Mucosa of gallbladder (tissue), 1 donor: ENCODE data around the gene ATOH8. TPM values are rescaled to one million over a fixed set of nuclear protein-coding genes. Genes with fewer than 3 reads are reported as not detected.

Source experiments
- DNase-seq: peaks from one replicate; pipeline ENCODE4 v3.0.0-alpha.2; 2020; ENCODE audit warnings: low spot score
- total RNA-seq: library from RNA; stranded (reverse); gene quantifications from one replicate; pipeline ENCODE4 v1.2.1, GENCODE V29; 2021
- donor health status: DM: no; HTN: no; CAD: no.

ATOH8 gene
- total RNA-seq, 1 donor from 2014 or later = 9.0 TPM

DNA sequence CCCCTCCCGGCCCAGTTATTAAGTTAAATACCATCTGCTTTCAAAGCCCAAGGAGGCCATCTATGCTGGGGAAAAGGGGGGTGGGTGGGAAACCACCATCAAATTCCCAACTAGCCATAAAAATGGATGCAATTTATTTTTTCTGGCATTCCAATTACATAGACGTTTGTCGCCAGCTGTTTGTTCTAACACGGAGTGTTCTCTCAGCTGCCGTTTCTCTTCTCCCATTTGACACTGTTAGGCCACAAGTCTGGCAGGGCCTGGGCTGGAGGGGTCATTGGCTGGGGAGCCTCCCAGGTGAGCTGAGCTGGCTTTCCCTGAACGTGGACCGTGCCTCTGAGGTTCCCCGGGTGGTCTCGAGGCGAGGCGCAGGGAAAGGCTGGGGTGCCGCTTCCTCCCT is 16.6 kb downstream of the ATOH8 start:
- no peak for DNase-seq

DNA sequence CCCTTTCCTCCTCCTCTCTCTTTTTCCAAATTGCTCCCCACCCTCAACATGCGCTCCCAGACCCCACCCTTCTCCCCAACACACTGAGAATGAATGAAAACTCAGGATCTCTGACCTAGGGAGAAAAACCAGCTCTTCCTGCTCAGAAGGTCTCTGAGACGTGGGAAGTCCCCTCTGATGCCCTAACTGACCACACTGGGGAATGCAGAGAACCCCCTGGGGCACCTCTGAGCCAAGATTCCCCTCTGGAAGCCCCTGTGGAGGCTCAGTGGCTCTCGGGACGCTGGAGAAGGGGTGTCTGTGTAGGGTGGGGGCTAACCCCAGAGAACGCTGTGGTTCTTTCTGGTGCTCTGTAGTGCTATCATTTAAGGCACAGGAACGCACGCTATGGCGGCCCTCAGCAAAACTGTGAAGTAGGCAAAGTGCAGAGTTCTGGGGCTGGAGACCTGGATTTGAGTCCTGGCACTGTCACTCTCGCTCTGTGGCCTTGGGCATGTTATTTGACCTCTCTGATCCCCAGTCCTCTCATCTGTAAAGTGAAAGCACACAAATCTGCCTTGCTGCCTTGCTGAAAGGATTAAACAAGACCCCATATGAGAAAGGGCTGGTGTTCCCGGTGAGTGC is 17.1 kb downstream of the ATOH8 start:
- DNase-seq = no peak

DNA sequence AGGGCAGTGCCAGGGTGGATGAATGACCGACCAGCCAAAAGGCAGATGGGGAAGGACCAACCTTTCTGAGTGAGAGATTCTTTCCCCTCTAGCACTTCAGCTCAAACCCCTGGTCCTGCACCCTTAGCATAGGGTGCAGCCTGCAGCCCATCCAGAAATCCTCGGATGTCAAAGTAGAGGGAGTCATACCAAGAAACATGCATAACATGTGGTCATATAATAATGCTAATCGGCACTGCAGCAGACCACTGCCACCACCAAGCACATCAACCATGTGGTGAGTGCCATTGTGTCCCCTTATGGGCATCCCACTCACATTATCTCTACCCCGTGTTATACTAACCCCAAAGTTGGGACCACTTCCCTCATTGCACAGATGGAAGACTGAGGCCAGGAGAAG is 17.7 kb downstream of the ATOH8 start:
- DNase-seq = no peak

DNA sequence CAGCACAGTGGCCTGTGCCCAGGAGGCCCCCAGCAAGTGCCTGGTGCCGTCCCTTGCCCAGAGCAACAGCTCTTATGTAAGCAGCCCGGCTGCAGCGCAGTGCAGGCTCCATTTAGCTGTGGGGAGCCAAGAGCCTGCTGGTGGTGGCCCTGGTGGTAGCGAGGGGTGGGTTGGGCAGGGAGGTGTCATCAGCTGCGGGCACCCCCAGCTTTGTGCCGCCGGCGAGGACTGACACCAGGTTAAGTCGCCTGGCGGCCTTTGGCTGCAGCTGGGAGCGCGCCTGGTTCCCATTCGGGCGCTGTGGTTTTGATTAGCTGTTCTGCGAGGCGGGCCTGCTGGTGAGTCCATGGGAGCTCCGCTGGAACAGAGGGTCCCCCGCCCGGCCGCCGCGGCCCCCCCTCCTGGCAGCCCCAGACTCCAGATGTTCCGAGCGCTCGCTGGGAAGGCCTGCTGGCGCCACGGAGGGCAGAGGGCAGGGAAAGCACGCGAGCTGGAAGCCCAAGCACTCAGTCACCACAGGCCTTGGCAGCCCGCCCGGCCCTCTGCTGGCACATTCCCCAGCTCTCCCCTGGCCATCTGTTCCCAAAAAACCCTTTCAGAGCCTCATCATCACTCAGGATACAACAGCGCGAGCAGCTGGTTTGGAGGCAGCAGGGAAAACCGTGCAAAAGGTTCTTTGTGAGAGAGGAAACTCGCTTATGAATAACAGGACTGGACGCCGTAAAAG is 18.4 kb downstream of the ATOH8 start:
- DNase-seq = peak; percentile 95

DNA sequence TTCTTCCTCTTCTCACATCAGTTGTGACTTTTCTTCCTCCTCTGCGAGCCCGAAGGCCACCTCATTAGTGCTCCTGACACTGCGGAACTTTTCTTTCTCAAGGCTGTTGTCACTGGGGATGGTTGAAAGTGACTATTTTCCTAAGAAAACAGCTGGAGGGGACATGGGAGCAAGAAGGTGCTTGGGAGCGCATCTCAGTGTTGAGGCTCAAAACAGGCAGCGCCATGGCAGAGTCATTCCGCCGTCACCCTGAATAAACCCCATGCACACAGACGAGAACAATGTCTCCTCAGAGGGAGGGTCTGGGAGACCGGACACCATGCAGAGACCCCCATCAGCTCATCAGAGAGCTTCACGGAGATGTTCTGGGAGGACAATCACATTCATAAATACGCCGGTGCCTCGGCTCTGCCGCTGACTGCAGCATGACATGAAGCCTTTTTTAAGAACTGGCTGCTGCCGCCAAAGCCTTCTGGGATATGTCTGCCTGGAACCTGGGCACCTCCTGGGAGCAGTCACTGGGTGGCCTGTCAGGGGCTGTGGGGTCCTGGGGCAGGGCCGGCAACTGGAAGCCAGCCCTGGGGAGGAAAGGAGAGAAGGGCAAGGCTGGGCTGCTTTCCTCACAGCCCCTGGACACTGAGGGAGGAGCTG is 19.2 kb downstream of the ATOH8 start:
- no peak for DNase-seq

DNA sequence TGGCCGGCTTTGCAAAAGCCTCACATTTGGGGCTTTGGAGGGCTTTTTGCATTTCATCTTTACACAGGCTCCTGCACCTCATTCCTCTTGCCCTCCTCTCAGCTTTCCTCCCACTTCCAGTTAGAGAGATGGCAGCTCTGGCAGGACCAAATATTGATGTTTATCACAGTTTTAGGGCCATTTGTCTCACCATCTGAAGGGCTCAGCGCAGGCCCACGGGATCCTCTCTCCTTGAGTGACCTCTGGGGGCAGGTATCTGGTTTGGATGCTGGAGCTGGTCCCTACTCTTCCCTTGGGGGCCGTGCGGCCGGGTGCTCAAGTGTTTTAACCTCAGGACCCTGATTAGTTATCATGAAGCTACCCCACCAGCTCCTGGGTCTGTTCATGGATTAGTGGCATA is 19.9 kb downstream of the ATOH8 start:
- DNase-seq = no peak

DNA sequence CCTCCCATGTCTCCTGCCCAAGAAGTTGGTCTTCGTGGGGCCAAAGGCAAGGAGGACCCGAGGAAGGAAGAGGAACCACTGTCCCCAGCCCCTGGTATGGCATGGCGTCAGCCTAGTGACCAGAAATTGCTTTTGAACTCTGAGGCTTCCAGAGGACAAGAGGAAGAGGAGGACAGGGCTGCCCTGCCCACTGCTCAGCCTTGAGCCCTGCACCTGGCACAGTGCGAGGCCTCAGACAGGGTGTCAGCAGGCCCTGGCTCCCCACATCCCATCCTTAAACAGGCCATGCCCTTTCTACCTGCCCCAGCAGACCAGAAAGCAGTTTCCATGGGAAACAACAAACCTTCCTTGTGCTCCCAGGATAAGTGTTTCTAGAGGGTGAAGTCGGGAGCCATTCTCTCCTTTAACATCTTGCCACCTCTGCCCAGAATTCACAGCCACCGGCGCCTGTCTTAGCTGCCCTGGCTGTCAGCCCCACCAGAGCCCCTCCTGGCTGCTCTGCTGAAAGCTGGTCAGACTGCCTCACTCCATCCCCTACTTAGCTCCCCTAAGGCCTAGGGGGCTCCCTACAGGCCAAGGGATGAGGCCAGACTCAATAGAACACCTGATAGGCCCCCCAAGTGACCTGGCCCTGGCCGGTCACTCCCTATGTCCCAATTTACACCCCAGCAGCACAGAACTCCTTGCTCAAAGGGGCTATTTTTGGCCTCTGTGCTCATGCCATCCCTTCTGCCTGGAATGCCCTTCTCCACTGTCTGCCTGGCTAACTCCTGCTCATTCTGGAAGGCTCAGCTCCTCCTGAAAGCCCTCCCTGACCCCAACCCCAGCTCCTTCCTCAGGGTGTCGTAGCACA is 20.6 kb downstream of the ATOH8 start:
- DNase-seq = no peak

DNA sequence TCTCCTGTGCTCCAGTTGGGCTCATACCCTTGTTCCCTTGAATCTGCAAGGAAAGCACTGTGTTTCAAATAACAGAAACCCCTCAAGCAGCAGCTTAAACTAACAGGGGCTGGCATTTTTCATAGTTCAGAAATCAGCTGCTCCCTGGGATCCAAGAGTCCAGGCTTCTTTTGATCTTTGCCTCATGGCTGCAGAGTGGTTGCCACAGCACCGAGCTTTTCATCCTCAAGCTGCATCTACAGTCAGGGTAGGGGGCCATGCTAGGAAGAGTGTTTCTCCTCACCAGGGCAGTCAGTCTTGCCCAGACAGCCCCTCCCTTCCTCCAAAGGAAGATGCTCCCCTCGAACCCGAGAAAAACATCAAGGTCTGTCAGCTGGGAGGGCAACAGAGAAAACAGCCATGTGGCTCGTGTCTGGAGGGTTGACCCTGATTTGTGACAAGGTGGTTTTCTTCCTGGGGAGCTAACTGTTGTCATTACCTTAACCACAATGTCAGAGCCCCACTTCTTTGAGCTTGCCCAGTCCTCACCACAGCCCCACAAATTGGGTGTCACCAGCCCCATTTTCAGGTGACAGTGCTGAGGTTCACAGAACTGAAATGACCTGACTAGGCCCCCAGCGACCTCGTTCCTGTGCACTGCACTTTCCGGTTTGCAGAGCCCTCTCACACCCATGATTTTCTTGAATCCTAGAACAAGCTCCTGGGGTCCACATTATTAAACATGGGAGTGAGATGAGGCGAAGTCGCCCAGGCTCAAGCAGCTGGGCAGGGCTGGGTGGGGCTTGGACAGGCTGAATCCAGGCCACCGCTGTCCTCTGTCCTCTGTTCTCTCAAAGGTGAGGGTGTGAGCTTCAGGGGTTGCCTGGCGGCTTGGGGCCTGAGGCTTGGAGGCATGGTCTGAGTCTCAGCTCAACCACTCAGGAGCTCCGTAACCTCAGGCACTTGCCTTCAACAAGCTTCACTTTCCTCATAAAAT is 21.9 kb downstream of the ATOH8 start:
- DNase-seq = no peak

DNA sequence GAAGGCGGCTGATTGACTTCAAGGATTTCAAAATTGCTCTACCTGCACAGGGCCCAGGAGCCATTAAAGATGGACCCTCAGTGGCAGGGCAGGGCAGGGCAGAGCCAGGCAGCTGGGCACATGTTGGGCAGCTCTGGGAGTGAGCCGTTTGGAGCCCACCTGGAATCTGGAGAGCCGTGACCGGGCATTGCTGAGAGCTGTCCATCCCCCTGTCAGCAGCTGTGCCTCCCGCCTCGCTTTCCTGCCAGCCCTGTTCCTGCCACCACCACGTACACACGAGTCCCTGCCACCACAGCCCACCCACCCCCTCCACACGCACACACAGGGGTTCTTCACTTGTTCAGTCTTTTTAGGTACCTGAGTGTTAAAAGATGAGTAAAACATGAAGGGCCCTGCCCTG is 22.9 kb downstream of the ATOH8 start:
- DNase-seq = no peak

DNA sequence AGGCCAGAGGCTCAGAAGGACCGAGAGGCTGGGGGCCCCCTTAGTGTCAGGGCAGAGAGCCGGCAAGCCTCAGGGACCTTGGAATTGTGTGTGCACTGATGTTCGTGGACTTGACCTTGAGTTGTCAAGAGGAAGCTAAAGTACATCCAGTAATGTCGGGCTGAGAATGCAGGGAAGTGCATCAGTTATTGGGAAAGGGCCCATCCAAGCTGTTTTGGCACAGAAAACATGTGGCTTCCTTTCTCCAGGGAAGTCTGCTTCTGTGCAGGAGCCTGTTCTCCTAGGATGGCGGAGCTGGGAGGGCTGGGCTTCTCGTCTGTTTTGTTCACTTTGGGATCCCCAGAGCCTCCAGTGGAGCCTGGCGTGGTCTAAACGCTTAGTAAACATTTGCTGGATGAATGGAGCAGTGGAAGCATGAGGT is 23.7 kb downstream of the ATOH8 start:
- DNase-seq = no peak

DNA sequence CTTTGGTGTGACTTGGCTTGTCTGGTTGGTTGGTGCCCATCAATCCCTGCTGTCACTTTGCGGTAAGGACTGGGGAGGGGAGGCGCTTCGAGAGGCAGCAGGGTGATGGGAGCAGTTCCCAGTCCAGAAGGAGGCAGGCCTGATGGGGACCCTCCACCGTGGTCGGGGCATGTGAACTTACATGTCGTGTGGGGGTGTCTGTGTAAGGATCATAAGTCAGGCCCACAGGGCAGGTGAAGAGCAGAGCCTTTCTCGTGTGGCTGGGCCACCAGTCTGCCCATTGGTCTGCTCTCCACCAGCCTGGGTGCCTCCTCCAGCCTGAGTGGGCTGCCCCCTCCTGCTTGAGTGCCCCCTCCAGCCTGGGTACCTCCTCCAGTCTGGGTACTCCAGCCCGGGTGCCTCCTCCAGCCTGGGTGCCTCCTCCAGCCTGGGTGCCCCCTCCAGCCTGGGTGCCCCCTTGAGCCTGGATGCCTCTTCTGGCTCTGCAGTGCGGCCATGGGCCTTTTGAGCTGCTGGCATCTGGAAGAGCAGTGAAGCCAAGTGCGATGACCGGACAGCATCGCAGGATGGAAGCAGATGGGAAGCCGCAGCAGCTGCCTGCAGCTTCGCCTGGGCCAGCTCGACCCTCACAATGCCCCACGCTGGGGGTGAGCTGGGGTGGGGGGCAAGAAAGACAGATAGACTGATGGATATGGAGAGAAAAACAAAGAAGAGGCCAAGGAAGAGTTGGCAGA is 25.0 kb downstream of the ATOH8 start:
- DNase-seq = no peak

DNA sequence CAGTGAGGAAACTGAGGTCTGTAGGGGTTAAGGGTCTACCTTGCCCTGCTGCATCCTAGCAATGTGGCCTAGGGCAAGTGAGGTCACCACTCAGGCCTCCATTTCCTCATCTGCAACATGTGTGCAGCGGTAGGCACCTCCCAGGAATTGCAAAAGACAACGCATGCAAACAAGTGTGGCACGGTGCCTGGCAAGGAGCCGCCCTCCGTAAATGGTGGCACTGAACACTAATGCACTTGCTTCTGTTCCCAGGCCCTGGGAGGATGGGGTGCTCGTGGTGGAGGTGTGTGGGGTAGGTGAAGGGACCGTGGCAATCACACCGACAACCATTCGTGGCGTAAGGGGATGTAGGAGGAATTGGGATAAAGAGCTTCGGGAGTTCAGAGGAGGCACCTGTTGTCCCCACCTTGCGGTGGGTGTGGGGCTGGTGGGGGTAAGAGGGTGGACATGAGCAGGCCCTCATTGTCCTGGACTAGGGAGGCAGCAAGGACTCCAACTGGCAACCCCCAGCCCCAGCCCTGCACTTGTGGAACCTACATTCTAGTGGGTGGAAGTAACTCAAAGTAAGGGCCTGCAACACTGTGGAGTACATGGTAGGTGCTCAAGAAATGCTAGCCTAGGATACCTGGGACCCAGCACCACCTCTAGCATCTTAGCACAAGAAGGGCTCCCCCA is 26.0 kb downstream of the ATOH8 start:
- no peak for DNase-seq

DNA sequence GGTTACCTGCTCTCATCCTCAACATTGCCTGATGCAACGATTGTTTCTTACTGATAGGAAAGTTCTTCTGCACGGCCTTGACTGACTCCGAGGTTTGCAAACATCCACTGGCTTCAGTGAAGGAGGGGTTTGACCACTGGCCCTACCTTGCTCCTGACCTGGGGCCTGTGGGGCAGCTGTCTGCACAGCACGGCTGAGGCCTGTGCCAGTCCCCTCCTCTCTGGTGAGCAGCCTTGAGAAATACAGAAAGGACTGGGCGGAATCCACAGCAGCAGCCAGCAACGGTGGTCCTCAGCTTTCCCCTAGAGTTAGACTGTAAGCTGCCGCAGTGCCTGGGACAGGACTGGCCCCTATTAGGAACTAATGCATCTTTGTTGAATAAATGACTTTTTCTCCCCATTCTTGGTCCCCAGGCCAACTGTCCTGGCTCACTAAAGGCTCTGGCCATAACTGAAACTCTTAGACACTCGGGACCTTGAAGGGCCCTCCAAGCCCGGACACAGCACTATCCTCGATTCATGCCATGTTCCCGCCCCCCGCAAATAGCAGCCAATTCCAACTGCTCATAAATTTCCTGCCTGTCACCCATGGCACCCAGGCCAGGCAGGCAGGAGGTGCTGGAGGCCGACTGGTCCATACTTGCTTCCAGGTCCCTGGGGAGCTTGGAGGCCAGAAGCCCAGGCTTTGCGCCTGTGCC is 26.7 kb downstream of the ATOH8 start:
- DNase-seq = no peak

DNA sequence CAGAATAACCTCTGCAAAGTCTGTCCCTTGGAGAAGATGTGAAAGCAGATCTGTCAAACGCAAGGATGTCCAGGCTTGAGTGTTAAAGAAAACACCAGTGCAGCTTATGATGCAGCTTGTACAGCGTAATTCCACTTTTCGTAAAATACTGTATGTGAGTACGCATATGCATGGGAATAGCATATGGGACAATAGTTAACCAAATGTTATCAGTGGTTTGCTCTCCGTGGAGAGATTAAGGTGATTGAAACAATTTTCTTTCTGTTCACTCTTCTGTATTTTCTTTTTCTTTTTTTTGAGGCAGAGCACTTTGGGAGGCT is 27.2 kb downstream of the ATOH8 start:
- no peak for DNase-seq

DNA sequence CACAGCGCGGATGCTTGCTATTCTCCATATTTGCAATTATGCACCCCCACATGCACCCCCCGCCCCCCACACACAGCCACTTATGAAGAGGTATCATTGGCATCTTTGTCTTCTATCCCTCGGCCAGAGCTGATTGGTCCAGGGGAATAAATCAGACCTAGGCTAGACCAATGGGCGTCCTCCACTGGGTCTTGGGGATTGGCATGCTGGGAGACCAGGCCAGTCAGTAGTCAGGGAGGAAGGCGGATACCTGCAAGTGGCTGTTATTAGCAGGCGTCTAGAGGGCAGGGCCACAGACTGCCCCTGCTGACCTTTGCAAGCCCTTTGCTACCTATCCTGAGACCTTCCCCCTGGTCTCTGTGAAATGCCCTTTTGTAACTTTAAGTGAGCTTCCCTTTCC is 30.0 kb downstream of the ATOH8 start:
- no peak for DNase-seq

DNA sequence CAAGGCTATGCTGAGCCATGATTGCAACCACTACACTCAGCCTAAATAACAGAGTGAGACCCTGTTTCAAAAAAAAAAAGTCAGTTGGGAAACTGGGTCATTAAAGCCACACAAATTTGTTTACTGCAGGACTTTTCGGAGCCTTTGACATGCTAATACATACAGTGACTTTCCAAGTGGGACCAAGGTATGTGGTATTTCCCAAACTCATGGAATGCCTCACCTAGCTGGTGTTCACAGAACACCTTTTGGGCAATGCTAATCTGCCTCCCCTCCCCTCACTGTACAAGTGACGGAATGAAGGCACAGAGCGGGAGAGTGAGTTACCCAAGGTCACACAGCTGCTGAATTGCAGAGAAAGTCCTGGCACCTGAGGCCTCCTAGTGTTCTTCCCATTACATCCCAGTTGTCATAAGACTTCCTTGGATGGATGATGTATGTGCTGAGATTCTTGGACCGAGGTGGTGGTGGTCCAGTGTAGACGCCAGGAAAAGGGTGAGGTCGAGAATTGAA is 30.7 kb downstream of the ATOH8 start:
- DNase-seq = no peak

DNA sequence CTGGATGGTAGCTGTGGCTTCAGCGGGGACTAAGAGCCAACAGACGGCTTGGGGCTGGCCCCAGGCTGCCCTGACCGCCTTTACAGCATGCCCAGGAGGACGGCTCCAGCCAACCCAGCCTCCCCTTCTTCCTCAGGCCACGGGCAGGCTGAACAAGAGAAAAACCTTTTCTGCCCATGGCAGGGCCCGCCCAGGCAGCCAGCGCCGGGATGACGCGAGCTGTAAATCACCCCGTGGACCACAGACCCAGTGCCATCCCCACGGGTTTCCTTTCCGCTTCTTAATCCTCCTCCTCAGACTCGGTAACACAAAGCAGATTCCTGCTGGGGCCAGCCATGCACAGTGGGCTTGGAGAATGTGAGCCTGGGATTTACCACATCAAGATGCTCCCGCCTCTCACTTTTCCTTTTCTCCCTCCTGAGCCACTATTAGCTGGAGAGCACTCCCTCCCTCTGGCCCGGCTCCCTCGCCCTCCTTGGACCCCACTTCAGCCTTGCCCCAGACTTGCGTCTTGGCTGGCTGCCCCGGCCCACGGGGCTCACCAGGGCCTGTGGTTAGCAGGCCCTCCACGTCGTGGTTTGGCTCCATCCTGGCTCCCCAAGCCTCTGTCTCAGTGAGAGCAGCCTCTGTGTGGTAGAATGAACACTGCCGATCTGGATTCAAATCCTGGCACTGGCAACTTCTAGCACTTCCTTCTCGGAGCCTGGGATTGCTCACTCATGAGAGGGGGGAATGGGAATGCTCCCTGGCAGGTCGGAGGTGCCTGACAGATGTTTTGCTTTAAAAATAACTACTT is 31.4 kb downstream of the ATOH8 start:
- peak; percentile 40 for DNase-seq

DNA sequence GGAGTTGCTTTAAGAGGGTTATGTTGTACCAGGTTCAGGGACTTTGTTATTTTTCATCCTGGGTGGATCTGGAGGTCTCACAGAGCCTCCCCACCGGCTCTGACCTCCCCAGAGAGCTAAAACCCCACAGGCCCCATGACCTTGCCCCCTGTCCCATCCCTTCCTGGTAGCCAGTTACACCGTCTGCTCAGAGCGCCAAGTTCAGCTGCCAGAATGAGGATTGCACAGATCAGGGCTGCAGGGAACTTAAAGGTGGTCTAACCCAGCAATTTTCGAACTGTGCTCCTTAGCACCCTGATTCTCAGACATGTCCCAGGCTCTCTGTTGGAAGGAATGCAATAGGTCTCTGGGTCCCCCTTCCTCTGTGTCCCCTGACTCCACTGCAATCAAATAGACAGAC is 32.1 kb downstream of the ATOH8 start:
- DNase-seq = no peak
